Colonic mucosa (tissue), 4 donors: Measurements from ENCODE around the gene GABRB2. TPM values are rescaled to one million over a fixed set of nuclear protein-coding genes. Genes with fewer than 3 reads are reported as not detected.

ENCODE experiments used
- DNase-seq: peaks from one replicate; pipeline ENCODE4 v3.0.0-alpha.2; 2020
- H3K27ac ChIP-seq: fragments of 200-600 bp; one replicate; pipeline ENCODE4 v1.8.0; 2021
- H3K27me3 ChIP-seq: fragments of 200-600 bp; one replicate; pipeline ENCODE4 v1.8.0; 2021
- H3K36me3 ChIP-seq: fragments of 200-600 bp; one replicate; pipeline ENCODE4 v1.8.0; 2021
- H3K4me1 ChIP-seq: fragments of 200-600 bp; one replicate; pipeline ENCODE4 v1.8.0; 2021; ENCODE audit warnings: mild to moderate bottlenecking
- H3K4me3 ChIP-seq: fragments of 200-600 bp; one replicate; pipeline ENCODE4 v1.8.0; 2021
- H3K9ac ChIP-seq, 2 donors: one replicate each; pipeline ENCODE4 v1.7.0; 2013; ENCODE audit warnings: control low read depth in 2 of 2, low read depth in 2 of 2, low read length in 2 of 2
- H3K9me3 ChIP-seq: fragments of 200-600 bp; one replicate; pipeline ENCODE4 v1.8.0; 2021
- CTCF ChIP-seq: fragments of 200-600 bp; IDR thresholded peaks from one replicate; pipeline ENCODE4 v1.8.0; 2022; ENCODE audit warnings: antibody characterized with exemption, mild to moderate bottlenecking
- intact Hi-C: fragments of 100-400 bp; cut with DNase I; formaldehyde crosslinking; loops from one replicate; pipeline ENCODE4 v1.14.1; 2022
- total RNA-seq, 2 donors: library from RNA; stranded (reverse); fragmentation: NEBNext Ultra II Directional in 1 of 2; extraction: Animal tissue kit (Norgen Biotek cat#: 25700) in 1 of 2; gene quantifications; one replicate each; pipeline ENCODE4 v1.2.1, GENCODE V29; 2021
- donor health status: healthy.
- donor health status: DM: no; HTN: no; CAD: no.
- donor health status: DM: no; HTN: no; CAD: no.

The GABRB2 gene
- total RNA-seq, 2 donors from 2014 or later = 1.5 to 4.2 TPM

- H3K27ac ChIP-seq = no peak overlapping the region
- no peaks in the 10 kb centered on the region for H3K36me3 ChIP-seq
- H3K4me1 ChIP-seq = no peaks in the 10 kb centered on the region
- H3K9me3 ChIP-seq = no peaks in the 10 kb centered on the region
- TF ChIP-seq CTCF = no peak
- H3K27me3 ChIP-seq = no peaks in the 10 kb centered on the region
- DNase-seq = no peak
- no peak overlapping the region for H3K4me3 ChIP-seq
- H3K9ac ChIP-seq = no peak overlapping the region
- intact Hi-C loops = no loop called here
Measured at GRCh38 chr5:161414037-161414436, 132.5 kb downstream of the GABRB2 start.

GRCh38 chr5:161412792-161413191 is 133.7 kb downstream of the GABRB2 start:
- Histone ChIP-seq H3K9me3 (no peaks in the 10 kb centered on the region), H3K9ac (no peak overlapping the region), H3K4me3 (no peak overlapping the region), H3K27me3 (no peaks in the 10 kb centered on the region), H3K4me1 (no peaks in the 10 kb centered on the region), H3K27ac (no peak overlapping the region), H3K36me3 (no peaks in the 10 kb centered on the region)
- no peak for DNase-seq
- intact Hi-C loops = no loop called here
- no peak for TF ChIP-seq CTCF

- H3K27ac ChIP-seq = no peak overlapping the region
- no peaks in the 10 kb centered on the region for H3K9me3 ChIP-seq
- H3K4me3 ChIP-seq = no peak overlapping the region
- H3K27me3 ChIP-seq = no peaks in the 10 kb centered on the region
- no peaks in the 10 kb centered on the region for H3K4me1 ChIP-seq
- intact Hi-C loops = no loop called here
- no peak for DNase-seq
- no peak for TF ChIP-seq CTCF
- H3K36me3 ChIP-seq = no peaks in the 10 kb centered on the region
- no peak overlapping the region for H3K9ac ChIP-seq
Measured at GRCh38 chr5:161411156-161411555, 135.4 kb downstream of the GABRB2 start.

GRCh38 chr5:161410640-161411039 is 135.9 kb downstream of the GABRB2 start:
- no peaks in the 10 kb centered on the region for H3K27me3 ChIP-seq
- DNase-seq = no peak
- H3K27ac ChIP-seq = no peak overlapping the region
- no peak for TF ChIP-seq CTCF
- intact Hi-C loops = no loop called here
- H3K4me1 ChIP-seq = no peaks in the 10 kb centered on the region
- no peaks in the 10 kb centered on the region for H3K36me3 ChIP-seq
- no peaks in the 10 kb centered on the region for H3K9me3 ChIP-seq
- no peak overlapping the region for H3K4me3 ChIP-seq
- no peak overlapping the region for H3K9ac ChIP-seq

GRCh38 chr5:161409471-161409870 is 137.1 kb downstream of the GABRB2 start:
- Histone ChIP-seq H3K27ac (no peak overlapping the region), H3K36me3 (no peaks in the 10 kb centered on the region), H3K9ac (no peak overlapping the region), H3K4me1 (no peaks in the 10 kb centered on the region), H3K27me3 (no peaks in the 10 kb centered on the region), H3K4me3 (no peak overlapping the region), H3K9me3 (no peaks in the 10 kb centered on the region)
- no peak for DNase-seq
- TF ChIP-seq CTCF = no peak
- intact Hi-C loops = no loop called here

- intact Hi-C loops = no loop called here
- no peaks in the 10 kb centered on the region for H3K36me3 ChIP-seq
- no peak for DNase-seq
- no peak overlapping the region for H3K27ac ChIP-seq
- H3K4me1 ChIP-seq = no peaks in the 10 kb centered on the region
- TF ChIP-seq CTCF = no peak
- no peaks in the 10 kb centered on the region for H3K9me3 ChIP-seq
- H3K9ac ChIP-seq = no peak overlapping the region
- no peaks in the 10 kb centered on the region for H3K27me3 ChIP-seq
- no peak overlapping the region for H3K4me3 ChIP-seq
Measured at GRCh38 chr5:161406880-161407279, 139.6 kb downstream of the GABRB2 start.
